Measurements from ENCODE around the gene ZNF512. TPM values are rescaled to one million over a fixed set of nuclear protein-coding genes. Genes with fewer than 3 reads are reported as not detected.

ZNF512 gene
- total and polyA plus RNA-seq, 2 of the 13 experiments (the other 11 are each of a cell fraction or from before 2014, with no cell fraction given), result 29.8 to 31.0 TPM

DNA sequence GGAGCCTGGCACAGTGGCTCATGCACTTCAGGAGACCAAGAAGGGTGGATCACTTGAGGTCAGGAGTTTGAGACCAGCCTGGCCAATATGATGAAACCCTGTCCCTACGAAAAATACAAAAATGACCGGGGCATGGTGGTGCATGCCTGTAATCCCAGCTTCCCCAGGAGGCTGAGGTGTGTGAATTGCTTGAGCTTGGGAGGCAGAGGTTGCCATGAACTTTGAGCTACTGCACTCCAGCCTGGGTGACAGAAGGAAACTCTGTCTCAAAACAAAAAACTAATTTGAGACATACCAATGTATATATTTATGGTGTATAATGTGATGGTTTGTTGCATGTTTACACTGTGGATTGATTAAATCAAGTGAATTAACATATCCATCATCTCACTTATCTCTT lies 21.8 kb upstream of the ZNF512 start:
- no peak overlapping the region for H2AFZ ChIP-seq (ENCODE audit: low read length)
- POLR2A ChIA-PET, result interaction anchor here (0.5 to 2.3 kb wide), 2 partner anchors 22 to 192 kb away, joined by 3 to 7 read pairs; partner anchors contain the start of gene ZNF512
- H3K4me3 ChIP-seq (replicated peaks in 1 of 3; ENCODE audit: insufficient read depth in 1 of 3, low read depth in 2 of 3, low read length in 3 of 3), result no peak overlapping the region
- no TSS peak for BruUV-seq (replicated peaks)
- peaks cover 13% of the 10 kb centered on the region for H3K4me1 ChIP-seq (ENCODE audit: insufficient read depth, low read length)
- H3K9me3 ChIP-seq (ENCODE audit: low read length), result no peaks in the 10 kb centered on the region
- H4K20me1 ChIP-seq (ENCODE audit: insufficient read depth, low read length), result no peaks in the 10 kb centered on the region
- peak; percentile 77 for FAIRE-seq
- intact Hi-C loops (cut with micrococcal nuclease; ENCODE audit: unreplicated experiment), result no loop called here
- no peak for DNase-seq (ENCODE audit: low spot score)
- peak; percentile 66 for ATAC-seq
- no peak overlapping the region for H3K27ac ChIP-seq (ENCODE audit: extremely low read length, insufficient read depth, low read length)
- CTCF ChIA-PET (ENCODE audit: low intra/inter-chr PET ratio, low total read pairs), result no interaction called here
- no peaks in the 10 kb centered on the region for H3K36me3 ChIP-seq (replicated peaks in 1 of 2; ENCODE audit: control insufficient read depth in 1 of 2, insufficient read depth in 2 of 2, low read length in 2 of 2)
- no peaks in the 10 kb centered on the region for H3K79me2 ChIP-seq (ENCODE audit: insufficient read depth, low read length)
- no peaks in the 10 kb centered on the region for H3K27me3 ChIP-seq (ENCODE audit: control insufficient read depth in 1 of 2, insufficient read depth in 2 of 2, low read length in 2 of 2)
- TF ChIP-seq PPARG (CRISPR knock-in tag; conservative IDR thresholded peaks at IDR 0.05) (peak; percentile 37; the same call in 1 of the 2 replicates), HNF4A (CRISPR knock-in tag; IDR thresholded peaks at IDR 0.05) (peak; percentile 50), HNF4G (IDR thresholded peaks at IDR 0.05; ENCODE audit: borderline replicate concordance, low read depth, low read length) (0 out of 2 replicates have a peak, but pooled peaks have one; percentile 5), HNF4G (CRISPR knock-in tag; IDR thresholded peaks at IDR 0.05; ENCODE audit: borderline replicate concordance, low read depth) (no peak), ZNF282 (IDR thresholded peaks at IDR 0.05; ENCODE audit: partially characterized antibody) (no peak)
- TF ChIP-seq, protein P1, sequence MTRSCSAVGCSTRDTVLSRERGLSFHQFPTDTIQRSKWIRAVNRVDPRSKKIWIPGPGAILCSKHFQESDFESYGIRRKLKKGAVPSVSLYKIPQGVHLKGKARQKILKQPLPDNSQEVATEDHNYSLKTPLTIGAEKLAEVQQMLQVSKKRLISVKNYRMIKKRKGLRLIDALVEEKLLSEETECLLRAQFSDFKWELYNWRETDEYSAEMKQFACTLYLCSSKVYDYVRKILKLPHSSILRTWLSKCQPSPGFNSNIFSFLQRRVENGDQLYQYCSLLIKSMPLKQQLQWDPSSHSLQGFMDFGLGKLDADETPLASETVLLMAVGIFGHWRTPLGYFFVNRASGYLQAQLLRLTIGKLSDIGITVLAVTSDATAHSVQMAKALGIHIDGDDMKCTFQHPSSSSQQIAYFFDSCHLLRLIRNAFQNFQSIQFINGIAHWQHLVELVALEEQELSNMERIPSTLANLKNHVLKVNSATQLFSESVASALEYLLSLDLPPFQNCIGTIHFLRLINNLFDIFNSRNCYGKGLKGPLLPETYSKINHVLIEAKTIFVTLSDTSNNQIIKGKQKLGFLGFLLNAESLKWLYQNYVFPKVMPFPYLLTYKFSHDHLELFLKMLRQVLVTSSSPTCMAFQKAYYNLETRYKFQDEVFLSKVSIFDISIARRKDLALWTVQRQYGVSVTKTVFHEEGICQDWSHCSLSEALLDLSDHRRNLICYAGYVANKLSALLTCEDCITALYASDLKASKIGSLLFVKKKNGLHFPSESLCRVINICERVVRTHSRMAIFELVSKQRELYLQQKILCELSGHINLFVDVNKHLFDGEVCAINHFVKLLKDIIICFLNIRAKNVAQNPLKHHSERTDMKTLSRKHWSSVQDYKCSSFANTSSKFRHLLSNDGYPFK (CRISPR knock-in tag; IDR thresholded peaks at IDR 0.05; ENCODE audit: borderline replicate concordance), result peak; percentile 28; the same call in 1 of the 2 replicates
- no peak overlapping the region for H3K9ac ChIP-seq (ENCODE audit: insufficient read depth, low read depth, low read length)
- H3K4me2 ChIP-seq (ENCODE audit: low read depth, low read length), result peak overlapping the region; percentile 8; the same call in 1 of the 2 replicates
- in situ Hi-C loops (cut with HindIII; ENCODE audit: extremely low pct_ligation_motif_present, low pct_unique_long_range_greater_than_20kb), result no loop called here
- WGBS (ENCODE audit: low lambda C conversion rate), result 0% methylated on average over 2 of the region's 2 CpGs
